GM21390 (cell line): Measurements from ENCODE around the gene MALAT1.

Experiments used
- ATAC-seq: cut with Tn5 transposase; IDR thresholded peaks from one replicate; pipeline ENCODE4 v1.9.1; 2021; ENCODE audit not compliant: unreplicated experiment

The MALAT1 gene

DNA sequence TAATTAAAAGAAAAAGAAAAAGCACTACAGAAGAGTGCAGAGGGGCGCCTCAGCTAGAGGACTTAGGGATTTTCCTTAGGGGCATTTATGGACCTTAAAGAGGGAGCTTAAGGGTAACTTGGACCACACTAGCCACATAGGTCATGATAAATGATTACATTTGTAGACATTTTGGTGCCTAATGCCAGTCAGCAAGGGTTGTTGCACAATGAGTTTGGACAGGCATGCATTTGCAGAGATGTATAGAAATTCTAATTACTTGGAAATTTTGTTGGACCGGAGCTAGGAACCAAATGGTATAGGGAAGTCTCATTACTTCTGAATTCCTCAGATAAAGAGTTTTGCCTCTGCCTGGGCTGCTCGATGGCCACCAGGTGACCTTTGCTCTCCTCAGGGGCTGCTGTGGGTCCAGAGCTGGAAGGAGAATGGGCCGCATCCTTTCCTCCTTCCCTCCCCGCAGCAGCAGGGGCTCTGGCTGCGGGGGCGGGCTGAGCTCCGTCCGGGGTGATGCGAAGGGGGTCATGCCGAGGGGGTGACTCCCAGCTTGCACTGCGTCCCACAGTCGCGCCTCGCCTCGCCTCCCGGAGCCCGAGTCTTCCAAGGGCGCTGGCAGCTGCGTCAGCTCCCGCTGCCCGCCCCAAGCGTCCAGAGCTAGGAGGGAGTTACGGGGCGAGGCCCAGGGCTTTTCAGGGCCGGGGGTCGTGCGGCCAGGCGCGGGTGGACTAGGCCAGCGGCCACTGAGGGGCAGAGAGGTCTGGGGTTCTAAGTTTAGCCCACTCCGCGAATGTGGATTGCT, 20.3 kb upstream of the MALAT1 start:
- ATAC-seq, result no peak

GRCh38 chr11:65479184-65480145, 19.4 kb upstream of the MALAT1 start:
- no peak for ATAC-seq

- ATAC-seq, result no peak
These were observed 16.5 kb upstream of the MALAT1 start for GRCh38 chr11:65482306-65482850.

GRCh38 chr11:65485920-65486219, 13.0 kb upstream of the MALAT1 start:
- no peak for ATAC-seq

GRCh38 chr11:65486570-65487466, 12.0 kb upstream of the MALAT1 start:
- ATAC-seq, result no peak

DNA sequence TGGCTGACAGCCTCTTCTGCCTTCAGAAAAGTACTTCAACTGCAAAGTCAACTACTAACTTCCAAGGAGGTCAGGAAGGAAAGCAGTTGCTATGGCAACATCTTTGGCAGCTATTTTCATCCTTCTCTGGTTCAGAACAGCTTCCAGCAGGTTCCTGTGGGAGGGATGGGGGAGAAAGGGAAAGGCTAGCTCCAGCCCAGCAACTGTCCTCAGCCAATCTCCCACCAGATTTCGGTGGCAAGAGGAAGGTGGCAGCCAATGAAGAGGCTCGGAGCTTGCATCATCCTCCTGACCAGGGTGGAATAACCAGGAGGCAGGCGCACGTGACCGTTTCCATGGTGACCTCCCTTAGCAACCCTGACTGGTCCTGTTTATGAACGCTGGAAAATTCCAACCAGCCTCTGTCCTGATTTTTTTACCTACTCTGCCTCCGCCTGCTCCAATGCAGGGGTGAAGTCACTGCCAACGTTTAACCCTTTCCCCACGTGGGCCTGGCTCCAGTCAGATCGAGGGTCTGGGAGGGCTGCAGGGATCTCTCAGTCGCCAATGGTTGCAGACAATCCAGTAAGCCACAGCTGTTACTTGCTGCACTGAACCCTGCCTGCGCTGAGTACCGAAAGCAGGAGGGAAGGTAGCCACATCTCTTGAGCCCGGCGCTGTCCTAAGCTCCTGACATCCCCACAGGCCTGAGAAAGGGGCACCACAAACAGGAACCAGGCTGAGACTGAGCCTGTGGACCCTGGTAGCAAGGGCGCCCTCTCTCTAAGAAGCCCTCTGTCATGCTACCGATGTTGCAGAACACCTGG, 11.2 kb upstream of the MALAT1 start:
- ATAC-seq, result peak; percentile 55

DNA sequence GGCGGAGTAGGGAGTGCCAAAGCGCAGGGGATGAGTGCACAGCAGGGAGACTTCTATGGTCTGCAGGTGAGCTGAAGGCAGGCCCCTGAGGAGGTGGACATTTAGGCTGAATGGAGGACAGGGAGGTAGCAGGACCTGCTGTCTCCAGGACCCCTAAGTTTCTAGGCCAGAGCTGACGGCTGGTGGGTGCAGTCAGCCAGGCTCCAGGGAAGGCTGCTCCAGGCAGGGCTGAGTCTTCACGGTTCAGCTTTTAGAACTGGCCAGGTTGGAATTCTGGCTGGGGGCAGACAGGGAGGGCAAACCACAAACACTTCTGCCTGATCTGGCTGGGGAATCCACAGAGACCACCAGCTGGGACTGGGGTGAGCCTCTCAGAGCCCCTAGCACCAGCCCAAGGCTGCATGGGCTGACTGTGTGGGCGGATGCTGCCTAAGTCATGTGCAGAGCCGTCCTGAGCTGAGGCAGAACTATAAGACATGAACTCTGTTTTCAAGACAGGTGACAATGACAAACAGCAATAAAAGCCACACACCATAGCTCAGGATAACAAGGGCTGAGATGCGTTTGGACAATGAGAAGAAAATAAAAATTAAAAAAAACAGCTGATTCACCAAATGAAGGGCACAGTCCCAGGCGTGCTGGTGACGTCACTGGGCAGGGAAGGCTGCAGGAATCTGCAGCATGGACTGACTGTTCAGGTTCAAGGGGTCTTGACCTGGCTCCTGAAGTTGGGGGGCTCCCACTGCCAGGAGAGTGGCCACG, 10.4 kb upstream of the MALAT1 start:
- ATAC-seq, result no peak

DNA sequence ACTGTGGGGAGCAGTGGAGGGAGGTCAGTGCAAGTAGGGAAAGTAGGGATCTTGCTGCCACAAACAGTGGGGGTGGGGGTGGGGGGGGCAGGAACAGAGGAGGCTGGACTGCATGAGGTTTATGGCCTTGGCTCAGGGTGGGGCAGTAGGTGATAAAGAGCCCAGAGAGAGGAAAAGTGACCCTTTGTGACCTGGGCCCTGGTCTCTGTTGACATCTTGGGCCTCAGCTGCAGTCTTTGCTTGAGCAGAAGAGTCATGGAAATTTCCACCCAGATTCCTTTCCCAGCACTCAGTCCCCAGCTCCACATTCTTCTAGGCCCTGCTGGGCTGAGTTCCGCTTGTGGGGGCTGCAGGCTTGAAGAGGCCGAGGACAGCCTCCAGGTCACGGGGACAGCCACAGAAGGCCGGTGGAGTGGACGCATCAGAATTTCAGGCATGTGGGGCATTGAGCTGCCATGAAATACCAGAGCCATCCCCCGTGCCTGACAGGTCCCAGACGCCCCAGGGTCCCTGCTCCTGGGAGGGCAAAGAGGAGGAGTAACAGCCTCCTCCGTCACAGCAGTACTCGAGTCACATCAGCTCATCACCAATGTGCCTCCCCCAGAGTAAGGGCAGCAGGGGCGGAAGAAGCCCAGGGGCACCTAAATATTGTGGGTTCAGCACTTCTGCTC, 9.7 kb upstream of the MALAT1 start:
- no peak for ATAC-seq

- ATAC-seq, result no peak
These were observed 9.0 kb upstream of the MALAT1 start for GRCh38 chr11:65489706-65490320.

- ATAC-seq, result no peak
These were observed 7.7 kb upstream of the MALAT1 start for GRCh38 chr11:65491163-65491465.

DNA sequence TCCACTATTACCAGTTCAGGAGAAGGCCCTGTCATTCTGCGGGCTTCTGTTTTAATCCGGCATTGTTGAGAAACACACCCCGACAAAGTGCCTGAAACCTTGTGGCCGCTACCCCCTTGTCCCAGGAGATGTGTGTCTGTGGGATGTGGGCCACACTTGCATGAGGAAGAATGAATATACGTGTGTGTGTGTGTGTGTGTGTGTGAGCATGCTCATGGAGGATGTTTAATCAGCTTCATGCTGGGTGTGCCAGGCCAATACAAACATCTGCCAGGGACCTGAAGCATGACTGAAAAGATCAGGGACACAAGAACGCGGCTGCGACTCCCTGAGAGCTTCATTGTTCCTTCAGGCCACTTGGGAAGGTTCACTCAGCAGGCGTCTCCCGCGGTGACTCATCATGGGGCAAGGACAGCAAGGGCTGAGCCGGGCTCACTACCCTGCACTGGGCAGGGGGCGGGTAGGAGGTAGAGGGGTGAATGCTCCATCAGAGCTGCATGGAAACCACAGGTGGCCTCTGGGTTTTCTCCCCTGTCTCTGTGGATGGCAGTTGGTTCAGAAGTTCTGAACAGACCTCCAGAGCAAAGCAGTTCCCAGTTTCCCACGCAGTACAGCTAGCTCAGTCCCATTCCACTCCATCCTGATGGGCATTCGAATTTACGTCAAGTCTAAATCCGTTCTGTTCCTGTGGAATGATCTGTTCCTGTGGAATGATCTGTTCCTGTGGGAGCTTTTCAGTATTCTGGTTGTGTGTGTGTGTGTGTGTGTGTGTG, 7.0 kb upstream of the MALAT1 start:
- ATAC-seq, result no peak

- ATAC-seq, result no peak
These were observed 6.5 kb upstream of the MALAT1 start for GRCh38 chr11:65492387-65492636.

GRCh38 chr11:65492637-65493366, 6.0 kb upstream of the MALAT1 start:
- ATAC-seq, result no peak

DNA sequence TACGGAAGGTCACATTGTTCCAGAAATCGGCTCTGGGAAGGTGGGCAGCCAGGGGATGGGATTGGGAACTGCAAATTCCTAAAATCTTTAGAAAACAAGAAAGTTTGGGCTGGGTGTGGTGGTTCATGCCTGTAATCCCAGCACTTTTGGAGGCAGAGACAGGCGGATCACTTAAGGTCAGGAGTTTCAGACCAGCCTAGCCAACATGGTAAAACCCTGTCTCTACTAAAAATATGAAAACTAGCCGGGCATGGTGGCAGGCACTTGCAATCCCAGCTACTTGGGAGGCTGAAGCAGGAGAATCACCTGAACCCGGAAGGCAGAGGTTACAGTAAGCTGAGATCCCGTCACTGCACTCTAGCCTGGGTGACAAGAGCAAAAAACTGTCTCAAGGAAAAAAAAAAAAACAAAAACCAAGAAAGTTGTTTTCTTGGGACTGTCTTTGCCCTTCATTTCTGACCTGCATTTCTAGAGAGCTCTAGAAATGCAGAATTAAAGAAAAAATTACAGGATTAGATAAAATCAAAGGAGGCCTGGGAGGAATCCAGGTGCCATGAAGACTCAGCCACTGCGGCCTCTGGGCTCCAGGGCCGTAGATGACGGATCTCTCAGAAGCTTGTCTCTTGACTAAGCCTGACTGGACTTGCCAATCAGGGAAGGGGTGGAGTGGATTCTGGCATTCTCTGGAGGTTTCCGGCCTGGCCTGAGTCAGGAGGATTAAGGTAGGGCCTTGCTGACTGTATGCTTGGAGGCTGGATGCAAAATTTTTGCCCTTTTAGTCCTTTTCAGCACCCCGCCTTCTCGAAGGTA, 5.3 kb upstream of the MALAT1 start:
- ATAC-seq, result no peak

DNA sequence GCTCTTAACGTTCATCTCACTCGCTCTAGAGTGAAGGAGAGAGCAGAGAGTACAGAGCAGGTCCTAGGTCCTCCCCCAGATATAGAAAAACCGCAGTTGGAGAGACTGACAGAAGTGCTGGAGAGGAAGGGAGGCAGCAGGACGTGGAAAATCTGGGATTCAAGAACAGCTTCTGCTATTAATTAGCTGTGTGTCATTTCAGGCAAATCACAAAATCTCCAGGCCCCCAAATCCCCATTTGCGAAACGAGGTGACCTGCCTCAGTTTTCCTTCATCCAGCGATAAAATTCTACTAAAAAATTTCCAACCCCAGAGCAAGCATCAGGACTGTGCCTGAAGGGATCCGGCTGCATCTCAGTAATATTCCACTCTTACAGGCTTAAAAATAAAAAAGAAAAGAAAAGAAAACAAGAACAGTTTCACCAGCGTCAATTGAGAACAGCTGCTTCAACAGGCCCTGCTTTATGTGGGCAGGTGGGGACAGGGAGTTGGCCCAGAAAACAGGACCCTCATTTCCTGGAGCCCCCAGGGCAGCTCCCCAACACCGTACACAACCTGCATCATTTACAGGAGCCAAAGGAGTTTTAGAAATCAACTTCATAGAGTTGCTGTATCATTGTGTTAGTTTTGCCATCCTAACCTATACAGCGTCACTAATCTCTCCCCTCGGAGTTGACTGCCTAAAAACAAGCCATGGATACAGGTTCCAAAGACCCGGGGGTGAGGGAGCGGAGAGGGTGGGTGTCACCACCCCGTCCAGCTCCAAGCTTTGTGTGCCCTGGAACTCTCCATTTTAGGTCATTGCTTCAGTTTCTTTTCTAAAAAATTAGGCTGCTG, 2.3 kb upstream of the MALAT1 start:
- ATAC-seq, result no peak
